HG02840 (cell line): ENCODE data around the gene MYO6.
"Not testable (repeated sequence)": the region's sequence is repeated elsewhere in the genome, so short reads cannot be mapped to it uniquely, and the experiment has no call there.

Experiments used
- ATAC-seq: cut with Tn5 transposase; IDR thresholded peaks from one replicate; pipeline ENCODE4 v1.9.1; 2021; ENCODE audit warnings: mild to moderate bottlenecking, moderate library complexity, moderate number of reproducible peaks; ENCODE audit not compliant: unreplicated experiment, low FRiP score

MYO6 gene

GRCh38 chr6:75874224-75874623 is 125.2 kb downstream of the MYO6 start:
- ATAC-seq = no peak

DNA sequence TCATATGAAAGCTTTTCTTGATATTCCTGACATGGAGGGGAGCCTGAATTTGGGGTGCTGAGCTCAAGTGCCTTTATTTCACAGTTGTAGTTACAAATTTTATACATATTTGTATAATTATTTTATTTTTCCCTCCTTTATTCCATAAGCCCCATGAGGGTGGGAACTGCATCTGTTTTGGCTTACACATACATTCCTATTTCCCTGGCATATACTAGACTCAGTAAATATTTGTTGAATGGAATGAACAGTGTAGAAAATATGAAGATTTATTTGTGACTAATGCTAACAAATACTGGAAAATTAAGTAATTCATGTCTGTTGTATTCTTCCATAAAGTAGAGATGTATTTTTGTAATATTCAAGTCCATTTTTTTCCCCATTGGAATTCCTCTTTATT is 127.1 kb downstream of the MYO6 start:
- ATAC-seq = no peak

- ATAC-seq = no peak
Observed at GRCh38 chr6:75880305-75880704, 131.3 kb downstream of the MYO6 start.

DNA sequence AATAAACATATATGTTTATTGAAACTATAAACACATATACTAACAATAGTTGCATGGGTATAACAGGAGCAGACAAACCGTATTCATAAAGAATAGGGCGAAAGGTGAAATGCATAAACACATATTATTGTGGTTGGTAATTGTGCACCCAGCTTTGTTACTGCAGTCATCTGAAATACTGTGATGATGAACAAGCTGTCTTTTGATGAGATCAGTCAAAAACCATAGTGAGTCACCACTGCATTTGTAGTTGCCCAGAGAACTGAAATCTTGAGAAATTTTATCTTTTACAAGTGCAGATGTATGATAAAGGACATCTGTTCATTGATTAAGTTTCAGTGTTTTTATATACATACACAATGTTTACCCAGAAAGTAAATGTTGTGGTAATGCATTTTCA is 133.7 kb downstream of the MYO6 start:
- ATAC-seq = no peak

- ATAC-seq = no peak
Observed at GRCh38 chr6:75884822-75885221, 135.8 kb downstream of the MYO6 start.

DNA sequence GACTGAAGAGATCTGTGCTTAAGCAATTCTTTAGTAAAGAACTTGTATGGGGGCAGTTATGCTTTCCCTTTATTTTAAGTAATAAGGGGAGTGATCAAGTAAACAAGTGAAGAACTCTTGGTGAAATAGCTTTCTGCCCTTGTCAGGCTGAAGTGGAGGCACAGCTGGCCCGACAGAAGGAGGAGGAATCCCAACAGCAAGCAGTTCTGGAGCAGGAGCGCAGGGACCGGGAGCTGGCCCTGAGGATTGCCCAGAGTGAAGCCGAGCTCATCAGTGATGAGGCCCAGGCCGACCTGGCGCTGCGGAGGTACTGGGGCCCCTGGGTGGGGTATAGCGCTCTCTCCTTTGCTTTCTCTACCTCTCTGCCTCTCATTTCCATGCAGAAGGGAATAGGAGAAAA is 143.3 kb downstream of the MYO6 start:
- ATAC-seq = no peak

GRCh38 chr6:75893058-75893775 is 144.2 kb downstream of the MYO6 start:
- no peak for ATAC-seq

DNA sequence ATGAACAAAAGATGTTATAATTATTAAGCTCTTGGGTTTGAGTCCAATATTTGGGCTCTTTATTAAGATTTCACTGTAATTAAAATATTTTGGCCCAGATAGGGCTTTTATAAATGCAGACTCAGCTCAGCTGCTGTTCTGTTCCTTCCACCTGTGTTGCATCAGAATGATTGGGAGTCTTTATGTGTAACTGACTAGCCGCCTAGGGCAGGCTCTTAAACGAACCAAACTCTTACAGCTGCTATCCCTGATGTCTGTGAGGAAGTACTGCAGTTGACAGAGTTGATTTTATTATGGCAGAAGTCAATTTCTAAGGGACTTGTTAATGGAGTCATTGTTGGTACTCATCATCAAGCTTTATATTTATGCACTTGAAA is 144.7 kb downstream of the MYO6 start:
- no peak for ATAC-seq

DNA sequence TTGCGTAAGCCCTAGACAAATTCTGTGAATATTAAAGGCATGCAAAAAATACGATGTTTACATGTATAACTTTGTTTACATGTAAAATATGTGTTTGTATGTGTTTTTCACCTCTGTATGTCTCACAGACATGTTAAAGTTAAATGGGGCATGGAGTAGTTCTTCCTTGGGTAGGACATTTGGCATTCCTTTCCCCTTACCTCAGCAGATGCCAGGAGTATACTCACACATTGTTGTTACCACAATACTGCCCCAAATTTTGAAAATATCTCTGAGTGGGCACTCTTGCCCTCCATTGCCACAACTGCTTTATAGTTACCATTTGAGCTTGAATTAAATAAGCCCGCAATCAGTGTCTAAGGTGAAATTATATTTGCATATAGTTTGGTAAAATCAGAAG is 147.5 kb downstream of the MYO6 start:
- ATAC-seq = no peak

DNA sequence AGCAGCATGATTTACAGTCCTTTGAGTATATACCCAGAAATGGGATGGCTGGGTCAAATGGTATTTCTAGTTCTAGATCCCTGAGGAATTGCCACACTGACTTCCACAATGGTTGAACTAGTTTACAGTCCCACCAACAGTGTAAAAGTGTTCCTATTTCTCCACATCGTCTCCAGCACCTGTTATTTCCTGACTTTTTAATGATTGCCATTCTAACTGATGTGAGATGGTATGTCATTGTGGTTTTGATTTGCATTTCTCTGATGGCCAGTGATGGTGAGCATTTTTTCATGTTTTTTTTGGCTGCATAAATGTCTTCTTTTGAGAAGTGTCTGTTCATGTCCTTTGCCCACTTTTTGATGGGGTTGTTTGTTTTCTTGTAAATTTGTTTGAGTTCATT is 151.2 kb downstream of the MYO6 start:
- not testable (repeated sequence) for ATAC-seq

DNA sequence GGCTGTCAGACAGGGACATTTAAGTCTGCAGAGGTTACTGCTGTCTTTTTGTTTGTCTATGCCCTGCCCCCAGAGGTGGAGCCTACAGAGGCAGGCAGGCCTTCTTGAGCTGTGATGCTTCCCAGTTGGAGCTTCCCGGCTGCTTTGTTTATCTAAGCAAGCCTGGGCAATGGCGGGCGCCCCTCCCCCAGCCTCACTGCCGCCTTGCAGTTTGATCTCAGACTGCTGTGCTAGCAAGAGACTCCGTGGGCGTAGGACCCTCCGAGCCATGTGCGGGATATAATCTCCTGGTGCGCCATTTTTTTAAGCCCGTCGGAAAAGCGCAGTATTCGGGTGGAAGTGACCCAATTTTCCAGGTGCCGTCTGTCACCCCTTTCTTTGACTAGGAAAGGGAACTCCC is 156.1 kb downstream of the MYO6 start:
- not testable (repeated sequence) for ATAC-seq

DNA sequence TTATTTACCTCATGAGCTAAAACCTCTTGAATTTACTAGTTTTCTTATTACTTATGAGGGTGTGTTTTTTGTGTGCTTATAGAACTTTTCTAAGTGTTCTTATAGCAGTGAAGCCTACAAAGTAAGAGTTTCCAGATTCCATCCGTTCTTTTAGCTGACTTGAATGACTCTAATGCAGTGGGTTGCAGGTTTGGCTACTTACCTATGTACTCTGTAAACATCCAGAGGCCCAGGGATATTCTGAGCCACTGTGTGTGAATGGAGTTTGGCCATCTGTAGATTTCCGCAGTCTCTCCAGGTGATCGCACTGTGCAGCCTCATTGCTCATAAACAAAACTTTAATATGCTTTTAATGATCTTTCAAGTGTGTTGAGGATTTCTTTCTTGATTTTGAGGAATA is 157.8 kb downstream of the MYO6 start:
- no peak for ATAC-seq

DNA sequence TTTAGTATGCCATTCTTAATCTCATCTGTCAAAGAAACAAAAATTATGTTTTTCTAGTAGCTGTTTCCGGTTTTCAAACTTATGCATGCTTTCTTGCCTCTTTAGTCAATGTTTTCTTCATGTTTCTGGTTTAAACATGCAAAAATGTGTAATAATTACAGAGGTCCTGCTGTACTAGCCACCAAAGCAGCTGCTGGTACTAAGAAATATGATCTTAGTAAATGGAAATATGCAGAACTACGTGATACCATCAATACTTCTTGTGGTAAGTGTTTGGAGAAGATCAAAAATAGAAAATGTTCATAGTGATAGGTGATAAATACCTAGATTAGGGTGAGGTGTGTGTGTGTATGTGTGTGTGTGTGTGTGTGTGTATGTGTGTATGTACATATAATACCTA is 158.4 kb downstream of the MYO6 start:
- ATAC-seq = no peak

DNA sequence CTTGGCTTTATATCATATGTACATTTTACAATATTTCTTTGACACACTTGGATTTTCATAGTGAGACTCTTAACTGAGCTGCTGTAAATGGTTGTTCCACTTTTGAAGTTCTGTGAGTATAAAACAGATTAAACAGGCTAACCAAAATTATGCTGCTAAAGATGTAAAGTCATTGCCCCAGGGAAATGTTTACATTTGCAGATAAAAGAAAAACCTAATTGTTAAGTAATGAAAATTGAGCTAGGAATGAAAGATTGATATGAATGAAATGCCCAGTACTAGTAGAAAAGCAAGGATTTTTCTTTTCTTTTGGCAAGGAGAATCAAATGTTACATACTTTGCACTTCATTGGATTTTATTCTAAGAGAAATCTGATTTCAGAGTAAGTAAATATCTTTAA is 164.0 kb downstream of the MYO6 start:
- ATAC-seq = no peak

DNA sequence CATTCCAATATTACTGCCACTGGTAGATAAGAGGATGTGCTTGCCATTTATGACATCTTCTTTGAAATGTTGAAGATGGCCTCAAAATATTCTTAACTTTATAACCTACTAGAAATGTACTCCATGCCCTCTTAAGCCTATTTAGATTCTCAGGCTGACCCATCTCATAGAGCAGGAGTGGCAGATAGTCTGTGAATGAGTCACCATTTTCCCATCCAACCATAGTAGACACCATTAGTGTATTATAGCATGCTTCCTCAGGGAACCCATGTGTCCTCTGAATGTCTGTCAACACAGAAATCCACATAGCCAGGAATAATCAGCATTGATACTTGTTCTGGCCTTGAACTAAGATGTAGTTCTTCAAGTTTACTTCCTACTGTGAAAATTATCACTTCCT is 173.2 kb downstream of the MYO6 start:
- ATAC-seq = no peak

DNA sequence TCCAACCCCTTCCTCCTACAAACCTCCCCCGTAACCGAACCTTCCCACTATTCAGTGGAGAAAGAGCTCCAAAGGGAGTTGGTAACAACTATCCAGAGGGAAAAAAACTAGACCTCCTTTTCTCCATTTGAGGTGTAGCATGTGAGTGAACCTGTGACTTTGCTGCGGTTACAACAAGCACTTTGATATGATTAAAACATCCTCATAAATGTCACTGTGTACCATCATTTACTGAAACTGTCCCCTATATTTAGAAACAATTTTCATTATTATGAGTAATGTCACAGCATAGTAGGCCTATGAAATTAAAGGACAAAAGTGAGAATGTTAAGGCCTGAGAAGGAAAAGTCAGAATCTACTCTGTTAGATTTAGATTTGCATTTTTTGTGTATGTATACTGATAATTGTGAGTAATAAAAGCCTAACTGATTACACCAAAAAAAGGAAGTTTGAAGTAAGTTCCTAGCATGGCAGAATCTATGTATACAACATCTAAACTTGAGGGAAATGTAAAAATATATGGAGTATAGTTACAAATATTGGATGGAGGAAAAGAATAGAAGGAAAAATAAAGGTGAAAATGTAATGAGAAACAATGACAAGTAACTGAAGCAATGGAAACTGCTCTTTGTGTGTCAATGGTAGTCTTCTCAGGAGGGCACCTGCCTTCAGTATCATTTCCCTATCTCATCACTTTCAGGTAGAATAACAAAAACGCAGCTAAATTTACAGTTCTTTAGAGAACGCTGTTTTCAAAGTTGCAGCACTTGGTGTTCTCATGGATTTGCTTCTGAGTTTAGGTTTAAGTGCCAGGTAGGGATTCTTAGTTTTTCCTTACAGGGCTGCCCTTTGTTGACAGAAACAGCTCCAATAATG is 177.5 kb downstream of the MYO6 start:
- no peak for ATAC-seq

DNA sequence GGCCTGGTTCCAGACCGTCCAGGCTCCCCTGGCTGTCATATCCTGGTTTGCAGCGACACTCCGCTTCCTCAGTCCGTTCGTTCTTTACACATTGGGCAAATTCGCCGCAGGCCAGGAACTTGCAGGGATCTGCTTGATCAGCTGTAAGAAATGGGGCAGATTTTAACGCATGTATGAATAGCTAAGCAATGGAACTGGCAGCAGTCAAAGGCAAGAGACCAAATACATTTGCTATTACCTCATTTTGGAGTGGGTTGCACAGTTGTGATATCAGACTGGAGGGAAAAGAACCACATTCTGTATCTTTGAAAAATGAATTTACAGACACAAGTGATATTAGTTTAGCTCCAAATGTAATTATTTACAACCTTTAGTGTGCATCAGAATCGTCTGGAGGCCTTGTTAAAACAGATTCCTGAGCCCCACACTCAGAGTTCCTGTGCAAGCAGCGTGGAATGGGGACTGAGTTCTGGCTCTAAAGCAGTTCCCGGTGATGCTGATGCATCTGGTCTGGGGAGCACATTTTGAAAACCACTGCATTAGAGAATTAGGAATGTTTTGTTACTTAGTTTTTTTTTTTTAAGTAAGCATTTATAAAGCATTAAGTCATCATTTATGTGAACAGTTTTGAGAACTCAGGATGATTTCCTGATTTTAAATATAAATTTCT is 182.1 kb downstream of the MYO6 start:
- ATAC-seq = no peak

DNA sequence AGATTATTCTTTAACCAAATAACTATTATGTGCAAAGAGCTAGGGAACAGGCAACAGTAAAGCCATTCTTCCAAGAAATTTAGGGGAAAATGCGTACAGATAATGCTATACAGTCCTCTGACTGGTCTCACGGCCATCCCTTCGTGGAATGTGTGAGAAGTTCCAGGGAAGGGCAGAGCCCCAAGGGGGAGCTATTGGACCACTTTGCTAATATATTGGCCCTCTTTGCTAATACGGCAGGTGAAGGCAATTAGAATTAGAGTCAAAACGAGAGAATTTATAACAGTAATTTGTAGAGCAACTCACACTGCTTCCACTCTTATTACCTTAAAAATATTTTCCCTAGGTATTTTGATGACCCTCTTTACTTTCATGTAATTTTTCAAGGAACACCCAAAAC is 183.0 kb downstream of the MYO6 start:
- ATAC-seq = peak; percentile 49

DNA sequence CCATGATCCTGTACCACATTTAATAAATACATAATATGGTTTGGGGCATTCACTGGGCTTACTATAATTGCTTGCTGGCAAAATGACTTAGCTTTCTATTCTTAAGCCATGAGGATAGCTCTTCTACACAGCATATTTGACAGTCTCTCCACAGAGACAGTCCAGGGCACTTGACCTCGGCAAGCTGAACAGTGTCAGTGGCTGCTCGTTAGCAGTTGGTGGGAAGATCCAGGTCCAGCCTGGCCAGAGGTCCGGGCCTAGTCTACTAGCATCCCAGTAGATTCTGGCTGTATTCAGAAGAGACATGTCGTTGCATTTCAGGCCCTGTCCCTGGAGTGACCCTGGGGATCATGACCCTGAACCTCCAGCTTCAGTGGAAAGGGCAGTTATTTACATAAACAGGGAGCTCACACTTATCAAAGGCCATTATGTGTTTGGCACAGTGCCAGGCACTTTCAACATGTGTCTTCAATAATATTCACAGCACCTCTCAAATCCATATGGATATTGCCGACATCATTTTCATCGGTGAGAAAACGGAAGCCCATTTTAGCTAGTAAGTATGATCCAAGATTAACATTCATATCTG is 184.4 kb downstream of the MYO6 start:
- ATAC-seq = no peak

GRCh38 chr6:75934643-75935472 is 185.8 kb downstream of the MYO6 start:
- peak; percentile 66 for ATAC-seq
